ENCODE measurements around the gene HOGA1.
"Not testable (repeated sequence)": the region's sequence is repeated elsewhere in the genome, so short reads cannot be mapped to it uniquely, and the experiment has no call there.

Gene HOGA1

GRCh38 chr10:97611473-97611872, 27.3 kb downstream of the HOGA1 start:
- DNase-seq (ENCODE audit: low spot score) = no peak

GRCh38 chr10:97612386-97612785, 28.2 kb downstream of the HOGA1 start:
- DNase-seq (ENCODE audit: low spot score) = no peak

DNA sequence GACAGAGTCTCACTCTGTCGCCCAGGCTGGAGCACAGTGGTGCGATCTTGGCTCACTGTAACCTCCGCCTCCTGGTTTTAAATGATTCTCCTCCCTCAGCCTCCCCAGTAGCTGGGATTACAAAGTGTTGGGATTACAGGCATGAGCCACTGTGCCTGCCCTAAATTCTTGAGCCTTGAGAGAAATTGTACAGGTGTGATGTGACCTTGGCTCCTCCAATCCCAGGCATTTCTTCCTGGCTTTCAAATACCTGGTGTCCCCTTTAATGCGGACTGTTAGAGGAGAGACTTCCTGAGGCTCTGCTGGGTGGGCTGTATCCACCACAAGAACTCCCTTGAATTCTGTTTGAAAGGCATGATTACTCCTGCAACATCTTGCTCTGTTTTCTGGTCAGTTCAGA, 34.1 kb downstream of the HOGA1 start:
- DNase-seq (ENCODE audit: low spot score) = no peak

GRCh38 chr10:97618733-97619132, 34.5 kb downstream of the HOGA1 start:
- DNase-seq (ENCODE audit: low spot score) = no peak

DNA sequence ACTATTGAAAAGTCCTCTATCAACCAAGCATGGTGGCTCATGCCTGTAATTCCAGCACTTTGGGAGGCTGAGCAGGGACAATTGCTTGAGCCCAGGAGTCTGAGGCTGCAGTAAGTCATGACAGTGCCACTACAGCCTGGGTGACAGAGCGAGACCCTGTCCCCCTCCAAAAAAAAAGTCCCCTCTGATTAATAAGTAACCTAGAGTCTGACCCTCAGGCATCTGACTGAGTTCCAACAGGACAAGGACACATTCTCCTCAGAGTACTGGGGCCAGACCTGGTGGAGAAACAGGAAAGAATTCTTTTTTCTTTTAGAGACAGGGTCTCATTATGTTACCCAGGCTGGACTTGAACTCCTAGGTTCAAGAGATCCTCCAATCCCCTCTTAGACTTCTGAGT, 39.1 kb downstream of the HOGA1 start:
- DNase-seq (ENCODE audit: low spot score) = no peak

DNA sequence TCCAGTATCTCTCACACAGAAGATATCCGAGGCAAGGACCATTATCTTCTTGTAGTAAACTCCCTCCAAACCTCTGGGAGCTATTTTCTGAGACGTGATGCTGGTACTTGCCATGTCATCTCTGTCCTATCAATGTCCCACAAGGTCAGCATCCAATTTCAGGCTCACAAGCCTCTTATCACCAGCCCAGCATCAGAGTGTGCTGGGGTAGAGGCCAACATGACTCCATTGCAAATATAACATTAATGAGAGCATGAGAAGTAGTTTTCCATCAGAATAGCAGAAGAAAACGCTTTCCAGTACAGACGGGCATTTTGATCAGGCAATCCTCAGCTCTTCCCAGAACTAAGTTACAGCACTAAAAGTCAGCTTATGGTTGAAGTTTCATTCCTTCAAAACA, 43.5 kb downstream of the HOGA1 start:
- DNase-seq (ENCODE audit: low spot score) = no peak

- no peak for DNase-seq (ENCODE audit: low spot score)
These were observed 44.0 kb downstream of the HOGA1 start for GRCh38 chr10:97628228-97628627.

- no peak for DNase-seq (ENCODE audit: low spot score)
These were observed 45.1 kb downstream of the HOGA1 start for GRCh38 chr10:97629289-97629688.

DNA sequence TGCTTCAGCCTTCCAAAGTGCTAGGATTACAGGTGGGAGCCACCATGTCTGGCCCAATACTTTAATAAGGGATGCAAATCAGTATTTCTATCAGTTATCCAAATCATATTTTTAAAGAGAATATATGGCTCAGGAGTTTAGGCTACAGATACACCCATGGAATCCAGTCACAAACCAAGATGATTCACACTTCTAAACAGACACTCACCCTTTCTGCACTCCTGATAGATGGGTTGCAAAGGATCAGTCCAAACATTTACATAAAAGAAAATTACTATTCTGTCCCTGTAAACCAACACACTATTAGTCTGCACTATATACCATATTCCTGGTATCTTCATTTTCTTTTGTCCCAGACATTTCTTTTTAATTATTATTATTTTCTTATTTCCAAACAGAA, 46.9 kb downstream of the HOGA1 start:
- no peak for DNase-seq (ENCODE audit: low spot score)

- DNase-seq (ENCODE audit: low spot score) = peak; percentile 95
These were observed 49.0 kb downstream of the HOGA1 start, which contains the start of gene MORN4 for GRCh38 chr10:97632949-97633884. MORN4 (minus strand) TSS chr10:97633500; CDS start chr10:97619653, 13,847 bp downstream.

DNA sequence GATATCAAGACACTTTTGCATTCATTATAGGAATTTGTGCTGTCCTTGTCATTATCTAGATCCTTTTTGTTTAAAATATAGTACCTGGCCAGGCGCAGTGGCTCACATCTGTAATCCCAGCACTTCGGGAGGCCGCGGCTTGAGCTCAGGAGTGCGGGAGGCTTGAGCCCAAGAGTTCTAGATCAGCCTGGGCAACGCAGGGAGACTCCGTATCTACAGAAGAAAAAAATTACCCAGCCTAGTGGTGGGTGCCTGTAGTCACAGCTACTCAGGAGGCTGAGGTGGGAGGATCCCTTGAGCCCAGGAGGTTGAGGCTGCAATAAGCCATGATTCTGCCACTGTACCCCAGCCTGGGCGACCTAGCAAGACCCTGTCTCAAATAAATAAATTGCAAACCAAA, 49.7 kb downstream of the HOGA1 start:
- DNase-seq (ENCODE audit: low spot score) = peak; percentile 27

GRCh38 chr10:97635577-97635976, 51.4 kb downstream of the HOGA1 start:
- no peak for DNase-seq (ENCODE audit: low spot score)

- DNase-seq (ENCODE audit: low spot score) = not testable (repeated sequence)
These were observed 54.9 kb downstream of the HOGA1 start for GRCh38 chr10:97639090-97639489.

GRCh38 chr10:97640174-97640867, 56.1 kb downstream of the HOGA1 start, which contains the start of gene PI4K2A:
PI4K2A (plus strand) TSS chr10:97640671; CDS start chr10:97640743, 72 bp downstream.
- peak; percentile 99 for DNase-seq (ENCODE audit: low spot score)

DNA sequence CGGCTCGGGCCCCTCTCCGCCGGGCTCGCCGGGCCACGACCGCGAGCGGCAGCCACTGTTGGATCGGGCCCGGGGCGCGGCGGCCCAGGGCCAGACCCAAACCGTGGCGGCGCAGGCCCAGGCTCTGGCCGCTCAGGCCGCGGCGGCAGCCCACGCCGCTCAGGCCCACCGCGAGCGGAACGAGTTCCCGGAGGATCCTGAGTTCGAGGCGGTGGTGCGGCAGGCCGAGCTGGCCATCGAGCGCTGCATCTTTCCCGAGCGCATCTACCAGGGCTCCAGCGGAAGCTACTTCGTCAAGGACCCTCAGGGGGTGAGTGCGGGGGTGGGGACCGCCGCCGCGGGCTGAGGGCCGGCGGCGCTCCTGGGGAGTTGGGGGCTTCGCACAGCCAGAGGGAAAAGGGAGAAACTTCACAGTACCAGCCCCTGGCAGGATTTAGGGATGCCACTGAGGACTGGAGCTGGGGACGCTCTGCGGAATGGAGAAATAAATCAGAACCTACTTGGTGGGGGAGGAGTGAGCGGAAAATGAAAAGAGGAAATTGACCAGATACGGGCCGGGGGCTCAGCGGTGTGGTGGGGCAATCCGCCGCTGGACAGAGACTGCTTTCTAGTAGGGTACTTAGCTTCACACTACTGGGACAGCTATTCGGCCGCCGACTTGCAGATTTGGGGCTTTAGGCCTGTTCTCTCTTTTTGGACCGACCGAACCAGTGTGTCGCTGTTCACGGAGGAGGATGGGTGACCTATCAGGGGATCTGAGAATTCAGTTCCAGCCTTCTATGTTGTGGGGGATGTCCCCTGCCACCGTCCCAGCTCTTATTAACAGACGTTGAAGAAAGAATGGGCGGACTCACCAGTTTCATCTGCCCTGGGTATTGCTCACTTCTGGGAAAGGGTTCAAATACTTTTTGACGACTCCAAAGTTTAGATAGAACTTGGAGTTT, 57.0 kb downstream of the HOGA1 start:
- no peak for DNase-seq (ENCODE audit: low spot score)

DNA sequence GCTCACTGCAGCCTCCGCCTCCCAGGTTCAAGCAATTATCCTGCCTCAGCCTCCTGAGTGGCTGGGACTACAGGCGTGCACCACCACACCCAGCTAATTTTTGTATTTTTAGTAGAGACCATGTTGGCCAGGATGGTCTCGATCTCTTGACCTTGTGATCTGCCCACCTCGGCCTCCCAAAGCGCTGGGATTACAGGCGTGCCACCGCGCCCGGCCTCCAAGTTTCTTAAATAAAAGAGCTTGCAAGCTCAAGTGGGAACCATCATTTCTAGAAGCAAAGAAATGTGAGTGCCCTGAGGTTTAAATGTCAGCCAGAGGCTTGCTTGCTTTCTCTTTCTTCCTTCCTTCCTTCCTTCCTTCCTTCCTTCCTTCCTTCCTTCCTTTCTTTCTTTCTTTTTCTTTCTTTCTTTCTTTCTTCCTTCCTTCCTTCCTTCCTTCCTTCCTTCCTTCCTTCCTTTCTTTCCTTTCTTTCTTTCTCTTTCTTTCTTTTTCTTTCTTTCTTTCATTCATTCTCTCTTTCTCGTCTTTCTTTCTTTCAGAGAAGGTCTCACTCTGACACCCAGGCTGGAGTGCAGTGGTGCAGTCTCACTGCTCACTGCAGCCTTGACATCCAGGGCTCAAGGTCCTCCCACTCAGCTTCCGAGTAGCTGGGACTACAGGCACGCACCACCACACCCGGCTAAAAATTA, 58.4 kb downstream of the HOGA1 start:
- not testable (repeated sequence) for DNase-seq (ENCODE audit: low spot score)

GRCh38 chr10:97643441-97643985, 59.3 kb downstream of the HOGA1 start:
- DNase-seq (ENCODE audit: low spot score) = no peak

DNA sequence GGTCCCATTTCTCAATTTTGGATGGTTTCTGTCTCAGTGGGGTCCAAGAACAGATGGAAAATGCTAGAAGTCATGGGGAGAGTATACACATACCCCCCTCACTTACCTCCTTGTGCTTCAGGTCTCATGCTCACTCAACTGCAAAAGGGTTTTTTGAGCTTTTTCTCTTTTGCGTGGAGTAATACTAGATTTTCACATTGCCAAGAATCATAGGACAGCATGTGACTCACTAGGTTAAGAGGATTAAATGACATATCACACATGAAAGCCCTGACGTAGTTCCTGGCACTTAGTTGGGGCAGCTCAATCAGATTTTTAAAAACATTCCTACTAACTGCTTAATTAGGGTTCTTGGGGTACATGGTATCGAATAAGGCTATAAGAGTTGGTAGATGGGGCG, 60.7 kb downstream of the HOGA1 start:
- DNase-seq (ENCODE audit: low spot score) = no peak

DNA sequence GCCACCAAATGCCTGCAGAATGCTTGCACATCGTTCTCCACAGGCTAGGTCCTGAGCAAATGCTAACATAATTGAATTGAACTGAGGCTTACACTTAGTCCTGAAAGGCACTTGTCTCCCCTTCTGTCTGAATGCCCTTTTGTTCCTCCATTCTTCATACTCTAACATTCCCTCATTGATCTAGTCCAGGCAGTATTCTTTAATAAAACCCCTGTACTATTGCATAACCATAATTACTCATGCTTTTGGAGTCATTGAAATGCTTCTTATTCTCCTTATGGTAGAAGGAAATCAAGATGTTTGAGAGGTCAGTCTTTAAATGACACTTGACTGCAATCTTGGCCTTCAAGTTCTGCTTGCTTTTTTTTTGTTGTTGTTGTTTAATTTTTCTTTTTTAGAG, 63.4 kb downstream of the HOGA1 start:
- no peak for DNase-seq (ENCODE audit: low spot score)

DNA sequence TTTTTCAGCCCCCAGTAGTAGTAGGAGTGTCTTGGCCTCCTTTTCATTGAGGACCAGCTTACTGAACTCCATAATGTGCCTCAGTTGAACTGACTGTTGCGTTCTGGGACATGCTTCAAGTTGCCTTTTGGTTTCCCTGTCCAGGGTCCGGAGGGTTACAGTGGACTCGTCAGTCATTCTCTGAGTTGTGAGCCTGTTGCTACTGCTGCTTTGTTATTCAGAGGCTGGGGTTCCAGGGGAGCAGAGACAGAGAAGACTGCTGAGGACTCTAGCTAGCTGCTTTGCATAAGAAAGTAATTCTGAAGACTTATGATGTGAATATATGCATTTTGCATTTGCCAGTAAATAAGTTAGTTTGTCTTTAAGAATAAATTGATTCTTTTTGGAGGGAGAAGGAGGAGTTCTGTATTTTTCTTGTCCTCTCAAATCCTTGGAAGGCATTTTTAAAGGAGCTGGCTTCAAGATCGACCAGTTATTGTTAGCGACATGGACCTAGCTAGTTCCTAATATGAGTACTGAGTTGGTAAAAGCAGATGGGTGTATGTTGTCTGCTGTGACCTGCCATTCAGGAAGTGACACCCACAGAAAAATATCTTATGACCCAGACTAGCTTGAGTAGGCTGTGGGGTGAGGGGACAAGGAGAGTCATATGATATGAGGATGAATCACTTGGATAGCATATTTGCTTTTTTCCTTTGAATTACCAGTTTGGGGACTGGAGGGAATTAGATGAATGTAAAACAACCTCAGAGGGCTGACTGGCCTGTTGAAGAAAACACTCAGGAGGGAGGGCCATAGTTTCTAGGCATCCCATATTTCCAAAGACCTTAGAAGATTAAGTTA, 64.6 kb downstream of the HOGA1 start:
- peak; percentile 69 for DNase-seq (ENCODE audit: low spot score)
